Activated T-helper 2 cell treated with anti-CD3 and anti-CD28 coated beads, Interferon-gamma antibody, Interleukin-2, Interleukin-4, amounts not matched to agents 10 μg/mL and 5 μg/mL and 100 μg/mL, durations not matched to agents 14 hours and 24 hours and 36 hours (primary cell): Measurements from ENCODE around the gene UBE2E2. TPM values are rescaled to one million over a fixed set of nuclear protein-coding genes. Genes with fewer than 3 reads are reported as not detected.

Experiments used
- DNase-seq: peaks from one replicate; pipeline ENCODE4 v3.0.0; 2021; ENCODE audit warnings: low spot score
- H3K27ac Mint-ChIP-seq: one replicate; pipeline ENCODE4 v1.8.0; 2021; ENCODE audit warnings: mixed read lengths
- H3K27me3 Mint-ChIP-seq: one replicate; pipeline ENCODE4 v1.8.0; 2021; ENCODE audit warnings: low read depth, mixed read lengths
- H3K36me3 Mint-ChIP-seq: one replicate; pipeline ENCODE4 v1.8.0; 2021; ENCODE audit warnings: low read depth, mixed read lengths
- H3K4me1 Mint-ChIP-seq: one replicate; pipeline ENCODE4 v1.8.0; 2021; ENCODE audit warnings: low read depth, mixed read lengths
- H3K4me3 Mint-ChIP-seq: one replicate; pipeline ENCODE4 v1.8.0; 2021; ENCODE audit warnings: low read depth, mild to moderate bottlenecking, moderate library complexity, mixed read lengths
- H3K9me3 Mint-ChIP-seq: one replicate; pipeline ENCODE4 v1.8.0; 2021; ENCODE audit warnings: mixed read lengths
- intact Hi-C: fragments of 100-400 bp; cut with micrococcal nuclease; formaldehyde crosslinking; loops from one replicate; pipeline ENCODE4 v1.15.1; 2023
- total RNA-seq: library from RNA; stranded (reverse); gene quantifications from 2 replicates; pipeline ENCODE4 v1.2.3, GENCODE V29; 2022

Gene UBE2E2
- total RNA-seq, 1 donor from 2014 or later, result 7.5 TPM

- H3K27ac Mint-ChIP-seq, result no peak overlapping the region
- H3K27me3 Mint-ChIP-seq, result no peaks in the 10 kb centered on the region
- no peaks in the 10 kb centered on the region for H3K36me3 Mint-ChIP-seq
- no peak for DNase-seq
- no peak overlapping the region for H3K4me3 Mint-ChIP-seq
- intact Hi-C loops, result no loop called here
- peaks cover 18% of the 10 kb centered on the region for H3K9me3 Mint-ChIP-seq
- H3K4me1 Mint-ChIP-seq, result no peaks in the 10 kb centered on the region
Observed at GRCh38 chr3:23484386-23484785, 281.3 kb downstream of the UBE2E2 start.

- H3K4me1 Mint-ChIP-seq, result no peaks in the 10 kb centered on the region
Observed at GRCh38 chr3:23485922-23486321, 282.8 kb downstream of the UBE2E2 start.

GRCh38 chr3:23487015-23487414, 283.9 kb downstream of the UBE2E2 start:
- Mint-ChIP-seq H3K36me3 (no peaks in the 10 kb centered on the region), H3K27me3 (no peaks in the 10 kb centered on the region)

More at GRCh38 chr3:23485922-23486321, 282.8 kb downstream of the UBE2E2 start:
- no peaks in the 10 kb centered on the region for H3K36me3 Mint-ChIP-seq
- no peak overlapping the region for H3K27ac Mint-ChIP-seq
- H3K4me3 Mint-ChIP-seq, result no peak overlapping the region
- H3K9me3 Mint-ChIP-seq, result peaks cover 12% of the 10 kb centered on the region
- intact Hi-C loops, result no loop called here
- no peaks in the 10 kb centered on the region for H3K27me3 Mint-ChIP-seq
- no peak for DNase-seq

GRCh38 chr3:23488618-23489017, 285.5 kb downstream of the UBE2E2 start:
- Mint-ChIP-seq H3K9me3 (peaks cover 12% of the 10 kb centered on the region), H3K27ac (no peak overlapping the region), H3K4me3 (no peak overlapping the region), H3K27me3 (no peaks in the 10 kb centered on the region), H3K36me3 (no peaks in the 10 kb centered on the region), H3K4me1 (no peaks in the 10 kb centered on the region)
- intact Hi-C loops, result no loop called here
- DNase-seq, result no peak

More at GRCh38 chr3:23487015-23487414, 283.9 kb downstream of the UBE2E2 start:
- intact Hi-C loops, result no loop called here
- Mint-ChIP-seq H3K4me3 (no peak overlapping the region), H3K9me3 (peaks cover 12% of the 10 kb centered on the region), H3K27ac (no peak overlapping the region), H3K4me1 (no peaks in the 10 kb centered on the region)
- no peak for DNase-seq

- Mint-ChIP-seq H3K27me3 (no peaks in the 10 kb centered on the region), H3K27ac (no peak overlapping the region), H3K4me1 (no peaks in the 10 kb centered on the region), H3K36me3 (no peaks in the 10 kb centered on the region), H3K9me3 (peaks cover 7% of the 10 kb centered on the region), H3K4me3 (no peak overlapping the region)
- intact Hi-C loops, result no loop called here
- DNase-seq, result no peak
Observed at GRCh38 chr3:23489300-23490158, 286.4 kb downstream of the UBE2E2 start.

GRCh38 chr3:23490459-23490858, 287.3 kb downstream of the UBE2E2 start:
- no peaks in the 10 kb centered on the region for H3K36me3 Mint-ChIP-seq
- no peaks in the 10 kb centered on the region for H3K4me1 Mint-ChIP-seq
- no peak overlapping the region for H3K4me3 Mint-ChIP-seq
- intact Hi-C loops, result no loop called here
- DNase-seq, result no peak
- H3K27ac Mint-ChIP-seq, result no peak overlapping the region
- no peaks in the 10 kb centered on the region for H3K27me3 Mint-ChIP-seq
- peaks cover 3% of the 10 kb centered on the region for H3K9me3 Mint-ChIP-seq

GRCh38 chr3:23492057-23492456, 288.9 kb downstream of the UBE2E2 start:
- intact Hi-C loops, result no loop called here
- Mint-ChIP-seq H3K4me1 (no peaks in the 10 kb centered on the region), H3K4me3 (no peak overlapping the region), H3K27me3 (no peaks in the 10 kb centered on the region), H3K9me3 (no peaks in the 10 kb centered on the region), H3K36me3 (no peaks in the 10 kb centered on the region), H3K27ac (no peak overlapping the region)
- no peak for DNase-seq

GRCh38 chr3:23493889-23494288, 290.8 kb downstream of the UBE2E2 start:
- no peaks in the 10 kb centered on the region for H3K9me3 Mint-ChIP-seq
- no peak overlapping the region for H3K27ac Mint-ChIP-seq
- DNase-seq, result no peak
- H3K4me3 Mint-ChIP-seq, result no peak overlapping the region
- no peaks in the 10 kb centered on the region for H3K4me1 Mint-ChIP-seq
- no peaks in the 10 kb centered on the region for H3K27me3 Mint-ChIP-seq
- intact Hi-C loops, result no loop called here
- no peaks in the 10 kb centered on the region for H3K36me3 Mint-ChIP-seq

GRCh38 chr3:23494967-23495366, 291.8 kb downstream of the UBE2E2 start:
- H3K27ac Mint-ChIP-seq, result no peak overlapping the region
- H3K4me3 Mint-ChIP-seq, result no peak overlapping the region
- intact Hi-C loops, result no loop called here
- no peaks in the 10 kb centered on the region for H3K9me3 Mint-ChIP-seq
- no peak for DNase-seq
- H3K4me1 Mint-ChIP-seq, result no peaks in the 10 kb centered on the region
- H3K27me3 Mint-ChIP-seq, result no peaks in the 10 kb centered on the region
- H3K36me3 Mint-ChIP-seq, result no peaks in the 10 kb centered on the region

- no peaks in the 10 kb centered on the region for H3K4me1 Mint-ChIP-seq
- intact Hi-C loops, result no loop called here
- no peak for DNase-seq
- no peaks in the 10 kb centered on the region for H3K27me3 Mint-ChIP-seq
- H3K9me3 Mint-ChIP-seq, result no peaks in the 10 kb centered on the region
- H3K36me3 Mint-ChIP-seq, result no peaks in the 10 kb centered on the region
- H3K27ac Mint-ChIP-seq, result no peak overlapping the region
- no peak overlapping the region for H3K4me3 Mint-ChIP-seq
Observed at GRCh38 chr3:23495507-23495906, 292.4 kb downstream of the UBE2E2 start.

- no peaks in the 10 kb centered on the region for H3K4me1 Mint-ChIP-seq
- no peaks in the 10 kb centered on the region for H3K9me3 Mint-ChIP-seq
- intact Hi-C loops, result no loop called here
- no peak for DNase-seq
- no peak overlapping the region for H3K27ac Mint-ChIP-seq
- H3K27me3 Mint-ChIP-seq, result no peaks in the 10 kb centered on the region
- no peak overlapping the region for H3K4me3 Mint-ChIP-seq
- no peaks in the 10 kb centered on the region for H3K36me3 Mint-ChIP-seq
Observed at GRCh38 chr3:23496165-23496564, 293.0 kb downstream of the UBE2E2 start.

GRCh38 chr3:23497156-23497555, 294.0 kb downstream of the UBE2E2 start:
- no peak overlapping the region for H3K27ac Mint-ChIP-seq
- no peaks in the 10 kb centered on the region for H3K9me3 Mint-ChIP-seq
- H3K36me3 Mint-ChIP-seq, result no peaks in the 10 kb centered on the region
- no peak overlapping the region for H3K4me3 Mint-ChIP-seq
- intact Hi-C loops, result no loop called here
- H3K27me3 Mint-ChIP-seq, result no peaks in the 10 kb centered on the region
- DNase-seq, result no peak
- H3K4me1 Mint-ChIP-seq, result no peaks in the 10 kb centered on the region

GRCh38 chr3:23501201-23501802, 298.2 kb downstream of the UBE2E2 start:
- Mint-ChIP-seq H3K4me1 (no peaks in the 10 kb centered on the region), H3K9me3 (no peaks in the 10 kb centered on the region), H3K27me3 (no peaks in the 10 kb centered on the region), H3K4me3 (no peak overlapping the region), H3K36me3 (no peaks in the 10 kb centered on the region), H3K27ac (no peak overlapping the region)
- intact Hi-C loops, result no loop called here
- no peak for DNase-seq
